Vagina (tissue), 2 donors: ENCODE data around the gene TAF6L. TPM values are rescaled to one million over a fixed set of nuclear protein-coding genes. Genes with fewer than 3 reads are reported as not detected.

Experiments
- DNase-seq, 2 donors: peaks; one replicate each; pipeline ENCODE4 v3.0.0-alpha.2; 2017; ENCODE audit errors: extremely low spot score in 2 of 2
- H3K27ac ChIP-seq: fragments of 200-600 bp; sonication (generic); one replicate; pipeline ENCODE4 v1.5.1; 2019
- H3K27me3 ChIP-seq: fragments of 200-600 bp; sonication (generic); one replicate; pipeline ENCODE4 v1.5.1; 2019
- H3K36me3 ChIP-seq, 2 donors: fragments of 200-600 bp; sonication (generic); one replicate each; pipeline ENCODE4 v1.5.1; 2017 to 2019
- H3K4me1 ChIP-seq: fragments of 200-600 bp; sonication (generic); one replicate; pipeline ENCODE4 v1.5.1; 2019
- H3K4me3 ChIP-seq, 2 donors: fragments of 200-600 bp; sonication (generic); 1 replicate in 1 of 2; 2 replicates in 1 of 2; pipeline ENCODE4 v1.5.1; 2016 to 2019
- H3K9me3 ChIP-seq: fragments of 200-600 bp; sonication (generic); one replicate; pipeline ENCODE4 v1.5.1; 2019
- POLR2A ChIP-seq, 2 donors: fragments of 450-650 bp; IDR thresholded peaks; one replicate each; pipeline ENCODE4 v1.6.1; 2017; ENCODE audit warnings: antibody characterized with exemption in 2 of 2, mild to moderate bottlenecking in 2 of 2, moderate library complexity in 2 of 2
- POLR2AphosphoS5 ChIP-seq, 2 donors: sonication (generic); formaldehyde crosslinking; IDR thresholded peaks; one replicate each; pipeline ENCODE4 v1.9.0; 2017; ENCODE audit warnings: antibody characterized with exemption in 2 of 2, mild to moderate bottlenecking in 2 of 2, low read depth in 1 of 2; ENCODE audit not compliant: insufficient read depth in 1 of 2
- intact Hi-C: fragments of 100-400 bp; cut with DNase I; formaldehyde crosslinking; loops from one replicate; pipeline ENCODE4 v1.15.1; 2023
- total RNA-seq: library from RNA; depleted of rRNA; stranded (reverse); fragments of >200 nt; gene quantifications from one replicate; pipeline ENCODE4 v1.2.3, GENCODE V29; 2016
- TF ChIP-seq, protein P1 (sequence below), 3 experiments: fragments of 450-650 bp in 2 of 3; fragments of 200-600 bp in 1 of 3; sonication (generic) in 1 of 3; IDR thresholded peaks; one replicate each; pipeline ENCODE4 v1.5.1; 2017 to 2019; ENCODE audit warnings: antibody characterized with exemption in 3 of 3, mild to moderate bottlenecking in 2 of 3, moderate library complexity in 2 of 3

Gene TAF6L
- total RNA-seq, 1 donor from 2014 or later, result 24.8 TPM

DNA sequence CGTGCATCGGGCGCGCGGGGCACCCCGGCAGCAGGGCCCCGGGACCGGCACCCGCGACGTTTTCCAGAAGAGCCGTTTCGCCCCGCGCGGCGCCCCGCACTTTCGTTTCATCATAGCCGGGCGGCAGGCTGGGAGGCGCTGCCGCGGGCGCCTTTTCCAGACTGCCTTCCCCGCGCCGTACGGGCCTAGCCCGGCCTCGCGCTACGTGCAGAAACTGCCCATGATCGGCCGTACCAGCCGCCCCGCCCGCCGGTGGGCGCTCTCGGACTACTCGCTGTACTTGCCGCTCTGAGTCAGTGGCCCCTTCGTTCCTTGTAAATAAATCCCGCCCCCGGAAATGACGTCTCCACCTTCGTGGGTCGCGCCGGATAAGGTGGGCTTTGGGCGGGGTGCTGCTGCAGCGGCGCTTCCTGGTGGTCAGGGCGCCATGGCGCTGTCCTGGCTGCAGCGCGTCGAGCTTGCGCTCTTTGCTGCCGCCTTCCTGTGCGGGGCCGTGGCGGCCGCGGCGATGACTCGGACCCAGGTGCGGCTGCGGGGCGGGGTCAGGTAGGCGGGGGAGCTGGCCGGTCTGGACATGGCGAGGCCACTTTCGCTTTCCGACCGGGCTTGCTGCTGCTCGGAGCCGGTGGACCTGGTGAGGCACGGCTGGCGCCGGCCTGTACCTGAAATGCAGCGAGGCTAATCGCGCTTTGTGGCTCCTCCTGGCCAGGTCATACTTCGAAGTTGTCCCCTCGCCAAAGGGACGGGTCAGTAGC is 16.0 kb downstream of the TAF6L start, which contains the start of gene TMEM179B:
Gene TMEM179B, plus strand, starts transcription at position 398 of the 755 bp plus-strand sequence. Its CDS starts 30 bp downstream, at position 428.
- peak; percentile 94 to 99 for TF ChIP-seq POLR2AphosphoS5 (IDR thresholded peaks at IDR 0.05; ENCODE audit: insufficient read depth in 1 of 2, low read depth in 1 of 2)
- TF ChIP-seq, protein P1, sequence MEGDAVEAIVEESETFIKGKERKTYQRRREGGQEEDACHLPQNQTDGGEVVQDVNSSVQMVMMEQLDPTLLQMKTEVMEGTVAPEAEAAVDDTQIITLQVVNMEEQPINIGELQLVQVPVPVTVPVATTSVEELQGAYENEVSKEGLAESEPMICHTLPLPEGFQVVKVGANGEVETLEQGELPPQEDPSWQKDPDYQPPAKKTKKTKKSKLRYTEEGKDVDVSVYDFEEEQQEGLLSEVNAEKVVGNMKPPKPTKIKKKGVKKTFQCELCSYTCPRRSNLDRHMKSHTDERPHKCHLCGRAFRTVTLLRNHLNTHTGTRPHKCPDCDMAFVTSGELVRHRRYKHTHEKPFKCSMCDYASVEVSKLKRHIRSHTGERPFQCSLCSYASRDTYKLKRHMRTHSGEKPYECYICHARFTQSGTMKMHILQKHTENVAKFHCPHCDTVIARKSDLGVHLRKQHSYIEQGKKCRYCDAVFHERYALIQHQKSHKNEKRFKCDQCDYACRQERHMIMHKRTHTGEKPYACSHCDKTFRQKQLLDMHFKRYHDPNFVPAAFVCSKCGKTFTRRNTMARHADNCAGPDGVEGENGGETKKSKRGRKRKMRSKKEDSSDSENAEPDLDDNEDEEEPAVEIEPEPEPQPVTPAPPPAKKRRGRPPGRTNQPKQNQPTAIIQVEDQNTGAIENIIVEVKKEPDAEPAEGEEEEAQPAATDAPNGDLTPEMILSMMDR (IDR thresholded peaks at IDR 0.05), result peak; percentile 13 to 44 (median 44)
- peak in 1 of 2 donors; percentile 63 for TF ChIP-seq POLR2A (IDR thresholded peaks at IDR 0.05)
- H3K36me3 ChIP-seq, result peaks cover 0 to 3% of the 10 kb centered on the region in 2 donors
- H3K4me3 ChIP-seq, result peak within 1 kb of the TSS; percentile 87 to 95
- intact Hi-C loops, result loop anchor here (5.0 to 10.0 kb wide), 2 partner anchors 48 to 75 kb away; partner anchors contain the start of genes STX5, TEX54 and WDR74
- no peaks in the 10 kb centered on the region for H3K27me3 ChIP-seq
- DNase-seq, result peak in 1 of 2 donors; percentile 96
- no peaks in the 10 kb centered on the region for H3K9me3 ChIP-seq
- peak within 1 kb of the TSS; percentile 99 for H3K27ac ChIP-seq
- H3K4me1 ChIP-seq, result peaks cover 51% of the 10 kb centered on the region

DNA sequence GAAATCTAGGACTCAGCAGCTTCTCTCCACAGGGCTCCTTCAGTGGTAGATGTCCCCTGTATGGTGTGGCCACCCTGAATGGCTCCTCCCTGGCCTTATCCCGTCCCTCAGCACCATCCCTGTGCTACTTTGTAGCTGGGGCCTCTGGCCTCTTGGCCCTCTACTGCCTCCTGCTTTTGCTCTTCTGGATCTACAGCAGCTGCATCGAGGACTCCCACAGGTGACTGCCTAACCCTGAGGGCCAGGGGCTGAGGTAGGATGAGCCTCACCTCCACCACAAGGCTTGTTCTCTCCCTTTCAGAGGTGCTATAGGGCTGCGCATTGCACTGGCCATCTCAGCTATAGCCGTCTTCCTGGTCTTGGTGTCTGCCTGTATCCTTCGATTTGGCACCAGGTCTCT is 17.8 kb downstream of the TAF6L start:
- H3K36me3 ChIP-seq, result peaks cover 0 to 18% of the 10 kb centered on the region in 2 donors
- H3K27me3 ChIP-seq, result no peaks in the 10 kb centered on the region
- H3K27ac ChIP-seq, result no peak overlapping the region
- no peak overlapping the region for H3K4me3 ChIP-seq
- peaks cover 57% of the 10 kb centered on the region for H3K4me1 ChIP-seq
- no peak for TF ChIP-seq POLR2AphosphoS5 (IDR thresholded peaks at IDR 0.05; ENCODE audit: insufficient read depth in 1 of 2, low read depth in 1 of 2)
- TF ChIP-seq, protein P1 (IDR thresholded peaks at IDR 0.05), result no peak
- TF ChIP-seq POLR2A (IDR thresholded peaks at IDR 0.05), result no peak
- no peaks in the 10 kb centered on the region for H3K9me3 ChIP-seq
- no peak for DNase-seq
- intact Hi-C loops, result loop anchor here (5.0 to 10.0 kb wide), 2 partner anchors 46 to 73 kb away; partner anchors contain the start of genes STX5, TEX54 and WDR74

DNA sequence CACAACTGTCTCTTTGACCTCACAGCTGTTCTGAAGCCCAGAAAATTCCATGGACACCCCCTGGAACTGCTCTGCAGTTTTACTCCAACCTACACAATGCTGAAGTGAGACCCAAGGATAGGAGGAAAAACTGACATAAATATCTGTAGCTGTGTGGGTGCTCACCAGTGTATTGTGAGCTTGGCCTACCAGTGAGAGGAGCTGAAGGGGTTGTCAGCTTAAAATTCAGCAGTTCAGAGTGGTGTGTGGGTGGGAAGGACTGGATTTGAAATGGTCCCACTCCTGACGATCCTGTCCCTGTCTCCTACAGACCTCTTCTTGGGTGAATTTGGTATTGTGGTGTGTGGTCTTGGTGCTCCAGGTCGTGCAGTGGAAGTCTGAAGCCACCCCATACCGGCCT is 18.4 kb downstream of the TAF6L start:
- Histone ChIP-seq H3K36me3 (peaks cover 0 to 23% of the 10 kb centered on the region in 2 donors), H3K4me3 (no peak overlapping the region), H3K27ac (no peak overlapping the region), H3K9me3 (no peaks in the 10 kb centered on the region), H3K27me3 (no peaks in the 10 kb centered on the region), H3K4me1 (peaks cover 57% of the 10 kb centered on the region)
- TF ChIP-seq, protein P1 (IDR thresholded peaks at IDR 0.05), result no peak
- TF ChIP-seq POLR2A (IDR thresholded peaks at IDR 0.05), result no peak
- no peak for TF ChIP-seq POLR2AphosphoS5 (IDR thresholded peaks at IDR 0.05; ENCODE audit: insufficient read depth in 1 of 2, low read depth in 1 of 2)
- DNase-seq, result no peak
- intact Hi-C loops, result loop anchor here (5.0 to 10.0 kb wide), 2 partner anchors 45 to 73 kb away; partner anchors contain the start of genes STX5, TEX54 and WDR74

DNA sequence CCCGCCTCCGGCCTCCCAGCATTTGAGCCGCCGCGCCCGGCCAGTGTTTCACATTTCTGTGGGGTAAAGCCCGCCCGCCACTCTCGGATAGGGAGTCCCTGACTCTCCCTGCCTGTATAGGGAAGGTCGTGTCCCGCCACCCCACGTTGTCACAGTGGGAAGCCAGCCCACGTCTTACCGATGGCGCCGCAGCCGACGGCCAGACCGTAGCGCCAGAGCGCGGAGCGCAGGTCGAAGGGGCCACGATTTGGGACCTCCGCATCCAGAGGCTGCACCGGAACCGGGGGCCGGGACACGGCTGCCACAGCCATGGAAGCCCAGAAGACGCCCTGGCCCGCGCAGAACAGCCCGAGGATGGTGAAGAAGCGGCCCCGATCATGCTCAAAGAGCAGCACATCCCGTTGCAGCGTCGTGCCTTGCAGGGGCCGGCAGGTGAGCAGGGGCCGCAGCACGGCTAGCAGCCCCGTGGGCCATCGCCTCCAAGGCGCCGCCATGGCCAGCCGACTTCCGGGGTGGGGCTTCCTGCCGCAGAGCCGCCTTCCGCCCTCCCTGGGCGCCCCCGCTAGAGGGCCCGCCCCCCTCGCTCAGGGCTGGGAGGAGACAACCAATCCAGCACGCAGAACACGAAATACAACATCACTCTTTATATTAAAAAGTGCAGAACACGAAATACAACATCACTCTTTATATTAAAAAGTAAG is 20.5 kb downstream of the TAF6L start, which contains the start of gene TMEM223:
Gene TMEM223, minus strand, starts transcription at position 506 of the 701 bp plus-strand sequence. Its CDS starts 12 bp downstream, at position 494.
- TF ChIP-seq, protein P1 (IDR thresholded peaks at IDR 0.05), result no peak
- peak; percentile 86 to 91 for TF ChIP-seq POLR2AphosphoS5 (IDR thresholded peaks at IDR 0.05; ENCODE audit: insufficient read depth in 1 of 2, low read depth in 1 of 2)
- peak in 1 of 2 donors; percentile 33 for TF ChIP-seq POLR2A (IDR thresholded peaks at IDR 0.05)
- Histone ChIP-seq H3K9me3 (no peaks in the 10 kb centered on the region), H3K4me3 (peak within 1 kb of the TSS; percentile 54 to 89), H3K27ac (peak within 1 kb of the TSS; percentile 81), H3K4me1 (peaks cover 47% of the 10 kb centered on the region), H3K36me3 (peaks cover 0 to 44% of the 10 kb centered on the region in 2 donors), H3K27me3 (no peaks in the 10 kb centered on the region)
- intact Hi-C loops, result no loop called here
- DNase-seq, result no peak
